Measurements from ENCODE around the gene AHCTF1.

DNA sequence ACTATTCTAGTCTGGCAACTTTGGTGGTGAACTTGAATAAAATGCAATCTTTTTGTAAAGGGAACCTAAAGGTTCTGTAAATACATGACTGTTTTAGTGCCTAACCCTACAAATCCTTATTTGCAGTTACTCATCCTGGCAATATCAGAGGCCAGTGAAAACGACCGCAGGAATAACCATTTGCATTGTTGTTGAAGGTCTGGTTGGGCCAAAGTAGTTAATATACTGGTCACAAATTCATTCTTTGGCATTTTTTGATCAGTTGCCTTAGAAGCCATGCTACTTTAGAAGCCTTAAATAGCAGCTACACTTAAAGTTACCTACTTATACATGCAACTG is 93.7 kb downstream of the AHCTF1 start:
- TF ChIP-seq, protein P1, sequence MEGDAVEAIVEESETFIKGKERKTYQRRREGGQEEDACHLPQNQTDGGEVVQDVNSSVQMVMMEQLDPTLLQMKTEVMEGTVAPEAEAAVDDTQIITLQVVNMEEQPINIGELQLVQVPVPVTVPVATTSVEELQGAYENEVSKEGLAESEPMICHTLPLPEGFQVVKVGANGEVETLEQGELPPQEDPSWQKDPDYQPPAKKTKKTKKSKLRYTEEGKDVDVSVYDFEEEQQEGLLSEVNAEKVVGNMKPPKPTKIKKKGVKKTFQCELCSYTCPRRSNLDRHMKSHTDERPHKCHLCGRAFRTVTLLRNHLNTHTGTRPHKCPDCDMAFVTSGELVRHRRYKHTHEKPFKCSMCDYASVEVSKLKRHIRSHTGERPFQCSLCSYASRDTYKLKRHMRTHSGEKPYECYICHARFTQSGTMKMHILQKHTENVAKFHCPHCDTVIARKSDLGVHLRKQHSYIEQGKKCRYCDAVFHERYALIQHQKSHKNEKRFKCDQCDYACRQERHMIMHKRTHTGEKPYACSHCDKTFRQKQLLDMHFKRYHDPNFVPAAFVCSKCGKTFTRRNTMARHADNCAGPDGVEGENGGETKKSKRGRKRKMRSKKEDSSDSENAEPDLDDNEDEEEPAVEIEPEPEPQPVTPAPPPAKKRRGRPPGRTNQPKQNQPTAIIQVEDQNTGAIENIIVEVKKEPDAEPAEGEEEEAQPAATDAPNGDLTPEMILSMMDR (IDR thresholded peaks at IDR 0.05; ENCODE audit: extremely low read depth in 1 of 2, insufficient read depth in 1 of 2, low read depth in 1 of 2, low read length in 2 of 2), result no peak
- no peak for TF ChIP-seq POLR2A (IDR thresholded peaks at IDR 0.05; ENCODE audit: low read depth, low read length)
- TF ChIP-seq, protein P2, sequence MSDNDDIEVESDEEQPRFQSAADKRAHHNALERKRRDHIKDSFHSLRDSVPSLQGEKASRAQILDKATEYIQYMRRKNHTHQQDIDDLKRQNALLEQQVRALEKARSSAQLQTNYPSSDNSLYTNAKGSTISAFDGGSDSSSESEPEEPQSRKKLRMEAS (IDR thresholded peaks at IDR 0.05; ENCODE audit: insufficient read depth, insufficient read length), result no peak
- TF ChIP-seq EZH2 (IDR thresholded peaks at IDR 0.05; ENCODE audit: borderline replicate concordance, low read depth, low read length, severe bottlenecking), result no peak
- TF ChIP-seq MYC (IDR thresholded peaks at IDR 0.05; ENCODE audit: low read depth, low read length), result no peak
- no peak for TF ChIP-seq JUN (IDR thresholded peaks at IDR 0.05; ENCODE audit: borderline replicate concordance, insufficient read depth, insufficient read length, low read depth)
- no peak for TF ChIP-seq POLR2AphosphoS5 (IDR thresholded peaks at IDR 0.05; ENCODE audit: insufficient read depth, low read depth, low read length)

Data from endothelial cell of umbilical vein (primary cell).